Ectodermal cell (in vitro differentiated cells): ENCODE results near the gene BTN1A1. TPM values are rescaled to one million over a fixed set of nuclear protein-coding genes. Genes with fewer than 3 reads are reported as not detected.
"Not testable (repeated sequence)": the region's sequence is repeated elsewhere in the genome, so short reads cannot be mapped to it uniquely, and the experiment has no call there.

Experiments used
- H3K27ac ChIP-seq: 2 replicates; pipeline ENCODE4 v1.7.0; 2013; ENCODE audit warnings: mild to moderate bottlenecking, low read depth, low read length; ENCODE audit not compliant: insufficient read depth, poor library complexity, severe bottlenecking
- H3K27me3 ChIP-seq: 2 replicates; pipeline ENCODE4 v1.7.0; 2013; ENCODE audit warnings: mild to moderate bottlenecking, low read length; ENCODE audit not compliant: insufficient read depth, control insufficient read depth, poor library complexity, severe bottlenecking
- H3K36me3 ChIP-seq: one replicate; pipeline ENCODE4 v1.7.0; 2013; ENCODE audit warnings: low read length; ENCODE audit not compliant: control insufficient read depth, insufficient read depth
- H3K4me1 ChIP-seq: one replicate; pipeline ENCODE4 v1.7.0; 2013; ENCODE audit warnings: low read length; ENCODE audit not compliant: control insufficient read depth, insufficient read depth
- H3K4me3 ChIP-seq: 2 replicates; pipeline ENCODE4 v1.7.0; 2013; ENCODE audit warnings: low read depth, low read length, control low read depth; ENCODE audit not compliant: insufficient read depth
- H3K9me3 ChIP-seq: 2 replicates; pipeline ENCODE4 v1.7.0; 2013; ENCODE audit warnings: mild to moderate bottlenecking, low read length, moderate library complexity; ENCODE audit not compliant: control insufficient read depth
- WGBS, 2 experiments: methylation state at CpG; one replicate each; pipeline ENCODE4 v1.1.7; 2013; ENCODE audit warnings: missing lambda C conversion rate in 2 of 2; 5-methylcytosine and 5-hydroxymethylcytosine counted together
- polyA plus RNA-seq, 4 experiments: library from polyadenylated mRNA; stranded (reverse); fragments of 50-300 nt; gene quantifications; one replicate each; pipeline ENCODE4 v1.2.3, GENCODE V29; 2013

The BTN1A1 gene
- polyA plus RNA-seq (2013, experiment 1 of 4) = not detected
- not detected for polyA plus RNA-seq (2013, experiment 2 of 4)
- not detected for polyA plus RNA-seq (2013, experiment 3 of 4)
- polyA plus RNA-seq (2013, experiment 4 of 4) = not detected

- Histone ChIP-seq H3K4me3 (no peak within 1 kb of the TSS), H3K36me3 (no peaks in the 10 kb centered on the region), H3K4me1 (no peaks in the 10 kb centered on the region), H3K9me3 (no peaks in the 10 kb centered on the region), H3K27me3 (peaks cover 45% of the 10 kb centered on the region), H3K27ac (no peak within 1 kb of the TSS)
- 61 to 71% methylated on average over 2 of the region's 2 CpGs for WGBS, 2 experiments
Measured at GRCh38 chr6:26500102-26500501, at the start of gene BTN1A1. BTN1A1 (plus strand) TSS chr6:26500303; CDS start chr6:26501287, 984 bp downstream.

DNA sequence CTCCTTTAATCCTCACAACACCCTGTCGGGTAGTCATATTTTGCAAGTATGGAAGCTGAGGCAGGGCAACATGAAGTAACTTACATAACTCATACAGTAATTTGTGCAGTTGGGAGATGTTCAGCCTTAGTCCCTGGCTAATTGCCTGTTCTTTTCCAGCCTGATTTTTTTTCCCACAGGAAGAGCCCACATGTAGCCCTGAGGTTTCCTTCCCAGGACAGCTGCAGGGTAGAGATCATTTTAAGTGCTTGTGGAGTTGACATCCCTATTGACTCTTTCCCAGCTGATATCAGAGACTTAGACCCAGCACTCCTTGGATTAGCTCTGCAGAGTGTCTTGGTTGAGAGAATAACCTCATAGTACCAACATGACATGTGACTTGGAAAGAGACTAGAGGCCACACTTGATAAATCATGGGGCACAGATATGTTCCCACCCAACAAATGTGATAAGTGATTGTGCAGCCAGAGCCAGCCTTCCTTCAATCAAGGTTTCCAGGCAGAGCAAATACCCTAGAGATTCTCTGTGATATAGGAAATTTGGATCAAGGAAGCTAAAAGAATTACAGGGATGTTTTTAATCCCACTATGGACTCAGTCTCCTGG is 47.4 kb upstream of the BTN1A1 start:
- Histone ChIP-seq H3K36me3 (no peaks in the 10 kb centered on the region), H3K4me1 (no peaks in the 10 kb centered on the region), H3K27me3 (no peaks in the 10 kb centered on the region), H3K9me3 (no peaks in the 10 kb centered on the region), H3K27ac (no peak overlapping the region), H3K4me3 (no peak overlapping the region)
- 100% methylated on average over 1 of the region's 1 CpG; no CpG with 5 or more reads in 1 of the 2 experiments for WGBS, 2 experiments

DNA sequence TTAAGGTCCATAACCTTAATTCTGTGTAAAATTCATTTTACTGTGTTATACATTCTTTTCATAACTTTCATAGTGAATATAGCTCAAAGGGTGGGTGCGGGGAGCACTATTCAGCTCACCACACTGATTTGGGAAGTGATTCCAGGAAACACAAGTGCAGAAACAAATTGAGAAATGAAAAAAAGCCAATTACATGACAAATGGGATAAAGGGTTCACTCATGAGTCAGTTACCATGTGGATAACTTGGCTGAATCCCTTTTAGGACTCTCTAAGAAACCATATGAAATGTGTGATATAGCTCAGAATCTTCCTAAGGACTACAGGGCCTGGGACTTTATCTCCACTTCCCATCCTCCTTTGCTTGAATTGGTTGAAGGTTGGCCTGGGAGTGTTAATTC is 45.5 kb upstream of the BTN1A1 start:
- 48 to 64% methylated on average over 1 of the region's 1 CpG for WGBS, 2 experiments

DNA sequence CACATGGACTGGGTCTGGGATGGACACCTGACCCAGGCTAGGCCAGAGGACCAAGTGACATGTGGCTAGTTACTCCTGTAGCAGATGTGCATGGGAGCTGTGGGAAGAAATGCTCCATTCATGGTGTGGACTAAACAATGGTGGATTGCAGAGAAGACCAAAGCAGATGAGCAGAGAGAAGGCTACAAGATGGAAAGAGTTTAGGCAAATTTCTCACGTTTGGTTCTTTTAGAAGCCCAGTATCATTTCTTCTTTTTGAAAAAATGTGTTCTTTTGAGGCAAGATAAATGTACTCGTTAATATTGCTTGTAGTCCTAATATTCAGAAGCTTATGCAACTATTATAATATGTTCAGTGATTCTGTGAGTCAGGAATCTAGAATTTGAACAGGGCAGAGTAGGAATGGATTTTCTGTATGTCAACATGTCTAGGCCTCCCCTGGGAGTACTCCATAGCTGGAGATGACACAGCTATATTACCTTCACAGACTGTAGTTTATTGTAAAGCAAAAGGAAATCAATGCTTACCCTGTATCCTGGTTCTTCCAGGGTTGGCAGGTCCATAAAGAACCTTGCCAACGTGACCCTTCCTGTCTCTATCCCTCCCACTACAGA is 44.6 kb upstream of the BTN1A1 start:
- Histone ChIP-seq H3K27ac (no peak overlapping the region), H3K27me3 (no peaks in the 10 kb centered on the region), H3K4me3 (no peak overlapping the region), H3K4me1 (no peaks in the 10 kb centered on the region), H3K9me3 (no peaks in the 10 kb centered on the region), H3K36me3 (no peaks in the 10 kb centered on the region)
- 89 to 92% methylated on average over 2 to 3 of the region's 3 CpGs for WGBS, 2 experiments

More for the DNA sequence above, 45.5 kb upstream of the BTN1A1 start:
- Histone ChIP-seq H3K36me3 (no peaks in the 10 kb centered on the region), H3K4me3 (no peak overlapping the region), H3K27me3 (no peaks in the 10 kb centered on the region), H3K4me1 (no peaks in the 10 kb centered on the region), H3K9me3 (no peaks in the 10 kb centered on the region), H3K27ac (no peak overlapping the region)

- H3K27me3 ChIP-seq = no peaks in the 10 kb centered on the region
- peak overlapping the region; percentile 52 for H3K27ac ChIP-seq
- 34 to 35% methylated on average over 8 to 9 of the region's 9 CpGs for WGBS, 2 experiments
Measured at GRCh38 chr6:26457264-26457805, 42.8 kb upstream of the BTN1A1 start.

GRCh38 chr6:26457806-26458688 is 42.1 kb upstream of the BTN1A1 start, which contains the start of gene BTN2A1:
BTN2A1 (plus strand) TSS chr6:26457955; CDS start chr6:26458637, 682 bp downstream.
- Histone ChIP-seq H3K36me3 (peaks cover 3% of the 10 kb centered on the region), H3K27ac (peak within 1 kb of the TSS; percentile 52), H3K9me3 (no peaks in the 10 kb centered on the region), H3K4me1 (no peaks in the 10 kb centered on the region), H3K27me3 (no peaks in the 10 kb centered on the region), H3K4me3 (peak within 1 kb of the TSS; percentile 64)
- 0 to 2% methylated on average over 30 to 31 of the region's 31 CpGs for WGBS, 2 experiments

More at GRCh38 chr6:26457264-26457805, 42.8 kb upstream of the BTN1A1 start:
- Histone ChIP-seq H3K36me3 (no peaks in the 10 kb centered on the region), H3K4me1 (no peaks in the 10 kb centered on the region), H3K4me3 (peak overlapping the region; percentile 64), H3K9me3 (no peaks in the 10 kb centered on the region)

DNA sequence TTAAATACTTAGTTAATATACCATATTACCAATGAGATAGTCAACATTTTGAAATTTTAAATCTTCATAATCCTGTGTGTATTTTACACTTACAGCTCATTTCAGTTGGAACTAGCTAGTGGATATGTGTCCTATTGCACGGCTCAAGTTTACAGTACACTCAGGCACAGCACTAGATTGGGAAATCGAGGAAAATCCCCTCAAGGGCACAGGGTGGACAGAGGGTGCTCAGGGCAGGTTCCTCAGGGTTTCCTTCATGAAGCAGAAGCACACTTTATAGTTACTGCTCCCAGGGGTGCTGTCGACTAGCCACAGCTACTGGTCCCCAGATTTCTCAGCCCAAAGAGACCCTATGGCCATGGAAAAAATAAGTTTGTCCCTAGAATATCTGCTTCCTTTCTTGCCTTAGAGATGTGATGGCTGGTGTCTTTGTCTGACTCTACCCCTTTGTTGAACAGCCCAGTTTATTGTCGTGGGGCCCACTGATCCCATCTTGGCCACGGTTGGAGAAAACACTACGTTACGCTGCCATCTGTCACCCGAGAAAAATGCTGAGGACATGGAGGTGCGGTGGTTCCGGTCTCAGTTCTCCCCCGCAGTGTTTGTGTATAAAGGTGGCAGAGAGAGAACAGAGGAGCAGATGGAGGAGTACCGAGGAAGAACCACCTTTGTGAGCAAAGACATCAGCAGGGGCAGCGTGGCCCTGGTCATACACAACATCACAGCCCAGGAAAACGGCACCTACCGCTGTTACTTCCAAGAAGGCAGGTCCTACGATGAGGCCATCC is 40.9 kb upstream of the BTN1A1 start:
- WGBS, 2 experiments = 92 to 94% methylated on average over 16 of the region's 16 CpGs
- H3K4me1 ChIP-seq = no peaks in the 10 kb centered on the region
- no peak overlapping the region for H3K4me3 ChIP-seq
- no peaks in the 10 kb centered on the region for H3K9me3 ChIP-seq
- H3K27ac ChIP-seq = no peak overlapping the region
- no peaks in the 10 kb centered on the region for H3K27me3 ChIP-seq
- peaks cover 14% of the 10 kb centered on the region for H3K36me3 ChIP-seq

- not testable (repeated sequence) for H3K4me1 ChIP-seq, H3K27me3 ChIP-seq, H3K4me3 ChIP-seq, H3K9me3 ChIP-seq, H3K27ac ChIP-seq
- H3K36me3 ChIP-seq = peaks cover 34% of the 10 kb centered on the region
- 71 to 78% methylated on average over 4 to 5 of the region's 5 CpGs for WGBS, 2 experiments
Measured at GRCh38 chr6:26461353-26461752, 38.8 kb upstream of the BTN1A1 start.

DNA sequence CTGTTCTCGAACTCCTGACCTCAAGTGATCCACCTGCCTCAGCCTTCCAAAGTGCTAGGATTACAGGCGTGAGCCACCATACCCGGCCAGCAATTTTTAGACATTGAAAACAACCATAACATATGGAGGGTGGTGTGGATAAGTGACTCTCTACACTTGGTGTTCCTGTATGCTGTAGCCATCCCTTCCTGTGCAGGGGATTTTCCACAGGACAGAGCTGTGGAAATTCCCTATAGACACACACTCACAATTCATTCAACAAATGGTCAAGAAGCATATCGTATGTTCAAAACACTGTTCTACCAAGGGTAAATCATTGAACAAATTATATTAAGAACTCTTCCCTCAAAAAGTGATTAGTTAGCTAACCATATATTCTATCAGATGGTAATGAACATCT is 36.1 kb upstream of the BTN1A1 start:
- H3K27ac ChIP-seq = no peak overlapping the region
- no peaks in the 10 kb centered on the region for H3K27me3 ChIP-seq
- H3K9me3 ChIP-seq = no peaks in the 10 kb centered on the region
- peaks cover 56% of the 10 kb centered on the region for H3K36me3 ChIP-seq
- H3K4me1 ChIP-seq = no peaks in the 10 kb centered on the region
- 98 to 99% methylated on average over 4 of the region's 4 CpGs for WGBS, 2 experiments
- no peak overlapping the region for H3K4me3 ChIP-seq
